Cardiac septum (tissue), 1 donor: Measurements from ENCODE around the gene IL36B. TPM values are rescaled to one million over a fixed set of nuclear protein-coding genes. Genes with fewer than 3 reads are reported as not detected.

Source experiments
- total RNA-seq: library from RNA; stranded (reverse); fragmentation: NEBNext Ultra II Directional; extraction: Animal tissue kit (Norgen Biotek cat#: 25700); gene quantifications from one replicate; pipeline ENCODE4 v1.2.1, GENCODE V29; 2021
- donor health status: DM: no; HTN: no; CAD: no.

The IL36B gene
- total RNA-seq, 1 donor from 2014 or later = not detected

Other genes with a start within 250 kb of the IL36B start
- 0.48 TPM for gene IL1B, start 216.1 kb downstream of the IL36B start, total RNA-seq
- not detected for gene IL37, start 141.7 kb downstream of the IL36B start, total RNA-seq
- gene IL36G, start 74.9 kb downstream of the IL36B start, total RNA-seq = not detected
- gene IL36A, start 47.4 kb downstream of the IL36B start, total RNA-seq = not detected
- not detected for gene IL36RN, start 6.3 kb upstream of the IL36B start, total RNA-seq
- not detected for gene IL1F10, start 15.1 kb upstream of the IL36B start, total RNA-seq
- gene IL1RN, start 74.7 kb upstream of the IL36B start, total RNA-seq = 0.59 TPM
- 2.3 TPM for gene PSD4, start 121.1 kb upstream of the IL36B start, total RNA-seq
- 0.35 TPM for gene PAX8, start 226.1 kb upstream of the IL36B start, total RNA-seq